BLaER1 treated with 17β-estradiol and CSF1 and Interleukin-3, amounts not matched to agents 10 nM and 100 nM (cell line): ENCODE measurements around the gene LOXL4.

Source experiments
- H3K27ac ChIP-seq, 11 experiments: shearing (Covaris generic); formaldehyde crosslinking; 2 replicates each; pipeline ENCODE4 v1.8.1; 2022
- H3K27me3 ChIP-seq, 11 experiments: shearing (Covaris generic); formaldehyde crosslinking; 2 replicates each; pipeline ENCODE4 v1.8.1; 2022
- H3K36me3 ChIP-seq, 11 experiments: shearing (Covaris generic); formaldehyde crosslinking; 2 replicates each; pipeline ENCODE4 v1.8.1; 2022
- H3K4me1 ChIP-seq, 10 experiments: shearing (Covaris generic); formaldehyde crosslinking; 2 replicates each; pipeline ENCODE4 v1.8.1; 2022
- H3K4me2 ChIP-seq, 11 experiments: shearing (Covaris generic); formaldehyde crosslinking; 2 replicates each; pipeline ENCODE4 v1.8.1; 2022
- H3K4me3 ChIP-seq, 10 experiments: shearing (Covaris generic); formaldehyde crosslinking; 2 replicates each; pipeline ENCODE4 v1.8.1; 2022
- H3K9ac ChIP-seq, 11 experiments: shearing (Covaris generic); formaldehyde crosslinking; 2 replicates each; pipeline ENCODE4 v1.8.1; 2022
- H3K9me3 ChIP-seq, 11 experiments: shearing (Covaris generic); formaldehyde crosslinking; replicated peaks in 1 of 11; 2 replicates each; pipeline ENCODE4 v1.8.1; 2022
- H4K20me1 ChIP-seq, 11 experiments: shearing (Covaris generic); formaldehyde crosslinking; 2 replicates each; pipeline ENCODE4 v1.8.1; 2022
- Cebpa-rat ChIP-seq, 11 experiments: shearing (Covaris generic); IDR thresholded peaks; 2 replicates each; pipeline ENCODE4 v1.8.1; 2022

Gene LOXL4

DNA sequence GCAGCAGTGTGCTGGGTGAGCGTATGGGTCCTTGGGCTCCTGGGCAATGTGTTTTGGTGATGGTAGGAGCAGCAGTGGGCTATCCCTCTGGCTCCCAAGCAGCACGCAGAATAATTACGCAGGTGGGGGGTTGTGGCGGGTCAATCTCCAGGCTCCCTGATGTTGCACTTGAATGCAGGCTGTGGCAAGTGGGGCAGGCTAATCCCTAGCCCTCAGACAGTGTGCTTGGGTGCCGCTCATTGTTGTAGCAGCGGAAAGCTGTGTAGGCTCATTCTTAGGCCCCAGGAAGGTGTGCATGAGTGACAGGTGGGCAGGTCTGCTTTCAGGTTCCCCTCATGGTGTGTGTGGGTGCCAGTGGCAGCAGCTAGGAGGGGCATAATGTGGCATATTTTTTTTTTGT is 44.1 kb downstream of the LOXL4 start:
- Histone ChIP-seq H3K9me3 (peaks cover 34 to 49% (median 41%) of the 10 kb centered on the region in 11 experiments), H3K4me1 (peaks cover 0 to 12% (median 2%) of the 10 kb centered on the region in 10 experiments; a peak in 3 of 20 replicates), H3K4me2 (no peak overlapping the region), H3K36me3 (peaks cover 27 to 56% (median 40%) of the 10 kb centered on the region in 11 experiments), H4K20me1 (peaks cover 5 to 35% (median 10%) of the 10 kb centered on the region in 11 experiments; a peak in 16 of 22 replicates), H3K27ac (no peak overlapping the region), H3K4me3 (no peak overlapping the region), H3K9ac (no peak overlapping the region), H3K27me3 (no peaks in the 10 kb centered on the region)
- no peak for TF ChIP-seq Cebpa-rat (IDR thresholded peaks at IDR 0.05)

DNA sequence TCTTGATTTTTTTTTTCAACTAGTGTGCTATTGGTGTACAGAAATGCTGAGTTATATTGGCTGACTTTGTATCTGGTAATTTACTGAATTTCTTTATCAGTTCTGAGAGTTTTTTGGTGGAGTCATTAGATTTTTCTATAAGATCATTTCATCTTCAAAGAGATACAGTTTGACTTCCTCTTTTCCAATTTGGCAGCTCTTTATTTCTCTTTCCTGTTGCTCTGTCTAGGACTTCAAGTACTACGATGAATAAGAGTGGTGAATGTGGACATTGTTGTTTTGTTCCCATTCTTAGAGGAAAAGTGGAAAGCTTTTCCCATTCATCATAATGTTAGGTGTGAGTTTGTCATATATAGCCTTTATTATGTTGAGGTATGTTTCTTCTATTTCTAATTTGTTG is 50.2 kb downstream of the LOXL4 start:
- peak overlapping the region in 1 of 11 experiments; percentile 46; a peak in 3 of 22 replicates for H3K4me2 ChIP-seq
- H3K27ac ChIP-seq = no peak overlapping the region
- peaks cover 0 to 14% (median 0%) of the 10 kb centered on the region in 10 experiments; a peak in 8 of 20 replicates for H3K4me1 ChIP-seq
- TF ChIP-seq Cebpa-rat (IDR thresholded peaks at IDR 0.05) = no peak
- peaks cover 31 to 43% (median 37%) of the 10 kb centered on the region in 11 experiments for H3K9me3 ChIP-seq
- peaks cover 33 to 62% (median 37%) of the 10 kb centered on the region in 11 experiments; a peak in 21 of 22 replicates for H3K36me3 ChIP-seq
- H4K20me1 ChIP-seq = peaks cover 0 to 58% (median 4%) of the 10 kb centered on the region in 11 experiments; a peak in 11 of 22 replicates
- no peaks in the 10 kb centered on the region for H3K27me3 ChIP-seq
- no peak overlapping the region for H3K9ac ChIP-seq
- no peak overlapping the region for H3K4me3 ChIP-seq

GRCh38 chr10:98215373-98215772 is 52.6 kb downstream of the LOXL4 start:
- Histone ChIP-seq H3K9ac (no peak overlapping the region), H3K27me3 (no peaks in the 10 kb centered on the region), H3K36me3 (peaks cover 47 to 86% (median 60%) of the 10 kb centered on the region in 11 experiments; a peak in 21 of 22 replicates), H3K27ac (no peak overlapping the region), H3K4me3 (no peak overlapping the region), H3K4me2 (no peak overlapping the region), H3K4me1 (peaks cover 0 to 14% (median 0%) of the 10 kb centered on the region in 10 experiments; a peak in 8 of 20 replicates), H3K9me3 (peaks cover 31 to 43% (median 36%) of the 10 kb centered on the region in 11 experiments), H4K20me1 (peaks cover 0 to 82% (median 4%) of the 10 kb centered on the region in 11 experiments; a peak in 12 of 22 replicates)
- no peak for TF ChIP-seq Cebpa-rat (IDR thresholded peaks at IDR 0.05)

DNA sequence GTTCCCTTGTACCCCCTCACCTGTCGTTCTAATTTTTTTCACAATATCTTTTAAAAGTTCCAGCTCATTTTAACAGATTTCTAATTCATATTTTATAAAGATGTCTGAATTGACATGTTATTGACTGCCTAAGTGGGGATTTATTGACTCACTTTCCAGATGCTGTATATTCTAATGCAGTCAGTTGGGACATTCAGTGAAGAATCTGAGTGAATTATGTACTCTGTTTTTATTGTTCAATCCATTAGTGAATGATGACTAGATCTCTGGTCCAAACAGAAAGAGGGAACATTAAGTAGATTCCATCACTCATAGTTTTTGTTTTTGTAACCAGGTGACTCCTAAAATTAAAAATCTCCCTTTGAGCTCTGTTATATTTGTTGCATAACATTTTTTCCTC is 54.3 kb downstream of the LOXL4 start:
- peaks cover 16 to 27% (median 21%) of the 10 kb centered on the region in 11 experiments for H3K9me3 ChIP-seq
- H3K4me1 ChIP-seq = peaks cover 0 to 14% (median 0%) of the 10 kb centered on the region in 10 experiments; a peak in 8 of 20 replicates
- H3K27me3 ChIP-seq = no peaks in the 10 kb centered on the region
- no peak overlapping the region for H3K4me2 ChIP-seq
- H3K36me3 ChIP-seq = peaks cover 50 to 87% (median 59%) of the 10 kb centered on the region in 11 experiments
- no peak for TF ChIP-seq Cebpa-rat (IDR thresholded peaks at IDR 0.05)
- peaks cover 0 to 84% (median 4%) of the 10 kb centered on the region in 11 experiments; a peak in 12 of 22 replicates for H4K20me1 ChIP-seq
- H3K4me3 ChIP-seq = no peak overlapping the region
- H3K9ac ChIP-seq = no peak overlapping the region
- H3K27ac ChIP-seq = no peak overlapping the region

DNA sequence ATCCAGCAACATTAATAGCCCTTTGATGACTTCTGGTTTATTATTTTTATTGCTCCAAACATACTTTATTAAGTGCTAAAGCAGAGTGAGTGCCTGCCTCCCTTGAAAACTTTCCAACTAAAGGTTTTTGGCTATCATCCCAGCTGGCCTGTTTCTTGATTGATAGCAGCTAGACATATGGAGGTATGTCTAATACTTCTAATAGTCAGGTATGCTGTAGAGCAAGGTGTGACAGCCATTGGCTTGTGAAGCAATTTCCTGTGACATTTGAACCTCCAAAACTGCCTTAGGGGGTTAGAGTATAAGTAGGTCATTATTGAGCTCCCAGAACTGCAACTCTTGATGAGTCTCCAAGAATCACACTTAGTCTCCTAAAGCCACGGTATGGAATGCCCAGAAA is 55.8 kb downstream of the LOXL4 start:
- peaks cover 54 to 98% (median 70%) of the 10 kb centered on the region in 11 experiments for H3K36me3 ChIP-seq
- H3K9ac ChIP-seq = no peak overlapping the region
- H3K4me3 ChIP-seq = no peak overlapping the region
- no peak overlapping the region for H3K27ac ChIP-seq
- TF ChIP-seq Cebpa-rat (IDR thresholded peaks at IDR 0.05) = no peak
- H4K20me1 ChIP-seq = peaks cover 0 to 76% (median 4%) of the 10 kb centered on the region in 11 experiments; a peak in 12 of 22 replicates
- H3K9me3 ChIP-seq = peaks cover 11 to 15% (median 12%) of the 10 kb centered on the region in 11 experiments; a peak in 21 of 22 replicates
- no peaks in the 10 kb centered on the region for H3K27me3 ChIP-seq
- H3K4me1 ChIP-seq = peaks cover 0 to under 1% (median 0%) of the 10 kb centered on the region in 10 experiments; a peak in 3 of 20 replicates
- no peak overlapping the region for H3K4me2 ChIP-seq

GRCh38 chr10:98209441-98209840 is 58.6 kb downstream of the LOXL4 start:
- no peak overlapping the region for H3K4me3 ChIP-seq
- H3K27me3 ChIP-seq = no peaks in the 10 kb centered on the region
- H3K9me3 ChIP-seq = no peaks in the 10 kb centered on the region
- no peak for TF ChIP-seq Cebpa-rat (IDR thresholded peaks at IDR 0.05)
- H4K20me1 ChIP-seq = peaks cover 0 to 77% (median 4%) of the 10 kb centered on the region in 11 experiments; a peak in 10 of 22 replicates
- no peak overlapping the region for H3K27ac ChIP-seq
- H3K4me1 ChIP-seq = no peaks in the 10 kb centered on the region
- H3K36me3 ChIP-seq = peaks cover 43 to 89% (median 57%) of the 10 kb centered on the region in 11 experiments
- no peak overlapping the region for H3K9ac ChIP-seq
- H3K4me2 ChIP-seq = no peak overlapping the region

- H3K4me2 ChIP-seq = no peak overlapping the region
- TF ChIP-seq Cebpa-rat (IDR thresholded peaks at IDR 0.05) = no peak
- no peaks in the 10 kb centered on the region for H3K27me3 ChIP-seq
- no peaks in the 10 kb centered on the region for H3K4me1 ChIP-seq
- H3K27ac ChIP-seq = no peak overlapping the region
- H3K36me3 ChIP-seq = peaks cover 43 to 89% (median 57%) of the 10 kb centered on the region in 11 experiments
- H3K9me3 ChIP-seq = no peaks in the 10 kb centered on the region
- H3K9ac ChIP-seq = no peak overlapping the region
- no peak overlapping the region for H3K4me3 ChIP-seq
- peaks cover 0 to 77% (median 9%) of the 10 kb centered on the region in 11 experiments; a peak in 10 of 22 replicates for H4K20me1 ChIP-seq
Measured at GRCh38 chr10:98208925-98209324, 59.1 kb downstream of the LOXL4 start.

DNA sequence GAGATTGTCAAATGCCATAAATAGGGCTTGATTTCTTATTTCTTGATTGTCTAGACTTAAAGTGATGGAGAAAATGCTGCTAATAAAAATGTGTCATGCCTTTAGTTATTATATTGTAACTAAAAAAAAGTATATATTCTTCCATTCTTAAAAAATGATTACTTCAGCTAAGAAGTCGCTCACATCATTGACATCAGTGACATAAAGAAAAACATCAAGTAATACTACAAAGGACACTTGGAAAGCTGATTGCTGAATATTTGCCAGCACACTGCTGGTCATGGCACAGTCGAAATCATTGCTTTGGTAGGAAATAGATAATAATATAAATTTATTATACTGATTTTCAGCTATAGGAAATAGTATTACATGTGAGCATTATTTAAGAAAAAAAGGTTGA is 62.6 kb downstream of the LOXL4 start:
- no peak for TF ChIP-seq Cebpa-rat (IDR thresholded peaks at IDR 0.05)
- no peaks in the 10 kb centered on the region for H3K9me3 ChIP-seq
- no peaks in the 10 kb centered on the region for H3K27me3 ChIP-seq
- H3K36me3 ChIP-seq = peaks cover 23 to 84% (median 50%) of the 10 kb centered on the region in 11 experiments
- H4K20me1 ChIP-seq = peaks cover 0 to 78% (median 20%) of the 10 kb centered on the region in 11 experiments; a peak in 10 of 22 replicates
- no peak overlapping the region for H3K9ac ChIP-seq
- no peaks in the 10 kb centered on the region for H3K4me1 ChIP-seq
- H3K4me2 ChIP-seq = no peak overlapping the region
- H3K27ac ChIP-seq = no peak overlapping the region
- no peak overlapping the region for H3K4me3 ChIP-seq

DNA sequence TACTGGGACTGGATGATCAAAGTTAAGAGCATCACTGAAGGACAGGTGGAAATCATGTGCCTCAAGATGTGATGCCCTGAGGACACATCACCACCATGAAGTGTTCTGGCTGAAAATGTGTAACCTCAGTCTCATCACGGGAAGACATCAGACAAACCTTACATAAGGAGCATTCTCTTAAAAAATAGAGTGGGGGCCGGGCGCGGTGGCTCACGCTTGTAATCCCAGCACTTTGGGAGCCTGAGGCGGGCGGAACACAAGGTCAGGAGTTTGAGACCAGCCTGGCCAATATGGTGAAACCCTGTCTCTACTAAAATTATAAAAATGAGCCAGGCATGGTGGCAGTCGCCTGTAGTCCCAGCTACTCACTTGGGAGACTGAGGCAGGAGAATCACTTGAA is 65.6 kb downstream of the LOXL4 start:
- Histone ChIP-seq H3K4me3 (no peak overlapping the region), H3K27ac (no peak overlapping the region), H3K4me2 (no peak overlapping the region), H3K9ac (no peak overlapping the region), H4K20me1 (peaks cover 0 to 95% (median 20%) of the 10 kb centered on the region in 11 experiments; a peak in 10 of 22 replicates), H3K9me3 (no peaks in the 10 kb centered on the region), H3K36me3 (peaks cover 0 to 60% (median 23%) of the 10 kb centered on the region in 11 experiments; a peak in 18 of 22 replicates), H3K4me1 (no peaks in the 10 kb centered on the region; a peak in 1 of 20 replicates), H3K27me3 (no peaks in the 10 kb centered on the region)
- TF ChIP-seq Cebpa-rat (IDR thresholded peaks at IDR 0.05) = no peak
